NOMO-1 (cell line): ENCODE data around the gene SLC12A9.

Source experiments
- DNase-seq, 2 experiments: peaks; one replicate each; lab custom pipeline; 2025; ENCODE audit not compliant: unreplicated experiment in 2 of 2; lab: John Stamatoyannopoulos, UW

Gene SLC12A9

DNA sequence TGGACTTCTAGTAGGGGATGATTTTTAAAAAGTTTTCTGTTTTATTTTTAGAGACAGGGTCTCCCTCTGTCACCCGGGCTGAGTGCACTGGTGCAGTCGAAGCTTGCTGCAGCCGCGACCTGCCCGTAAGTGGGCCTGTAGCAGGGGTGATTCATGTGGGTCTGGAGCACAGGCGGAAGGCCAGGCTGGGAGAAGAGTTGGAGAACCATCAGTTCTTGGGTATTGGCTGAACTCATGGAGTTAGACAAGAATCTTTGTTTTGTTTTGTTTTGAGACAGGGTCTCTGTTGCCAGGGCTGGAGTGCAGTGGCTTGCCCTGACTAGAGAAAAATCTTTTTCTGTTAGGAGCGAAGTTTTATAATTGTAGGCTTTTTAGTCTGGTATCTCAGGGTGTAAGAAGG lies 28.1 kb downstream of the SLC12A9 start:
- no peak for DNase-seq

DNA sequence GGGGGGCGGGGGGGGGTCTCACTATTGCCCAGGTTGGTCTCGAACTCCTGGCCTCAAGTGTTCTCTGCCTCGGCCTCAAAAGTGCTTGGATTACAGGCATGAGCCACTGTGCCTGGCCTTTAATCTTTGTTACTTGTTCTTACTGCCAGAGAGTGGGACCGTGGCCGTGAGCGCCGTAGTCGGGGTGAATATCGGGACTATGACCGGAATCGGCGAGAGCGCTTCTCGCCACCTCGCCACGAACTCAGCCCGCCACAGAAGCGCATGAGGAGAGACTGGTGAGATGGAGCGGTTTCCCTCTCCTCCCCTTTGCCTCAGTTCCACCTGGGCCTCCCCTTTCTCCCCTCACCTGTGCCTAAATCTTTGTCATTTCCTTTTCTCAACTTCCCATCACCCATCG lies 28.6 kb downstream of the SLC12A9 start:
- DNase-seq, result no peak

DNA sequence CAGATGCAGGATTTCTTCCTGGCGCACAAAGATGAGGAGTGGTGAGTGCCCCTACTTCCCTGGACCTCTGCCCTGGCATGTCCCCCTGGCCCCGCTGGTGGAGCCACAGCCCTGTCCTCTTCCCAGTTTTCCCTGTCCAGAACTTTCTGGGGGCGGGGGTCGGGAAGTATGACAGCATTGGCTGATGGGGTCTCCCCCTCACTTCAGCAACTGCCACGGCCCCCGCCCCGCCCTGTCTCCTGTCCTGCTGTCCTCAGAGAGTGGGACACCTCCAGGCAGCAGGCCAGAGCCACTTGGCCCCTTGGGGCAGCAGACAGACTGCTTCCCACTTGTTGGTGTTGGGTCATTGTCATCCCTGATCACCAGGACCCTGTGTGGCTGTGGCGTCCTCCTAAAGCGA lies 29.7 kb downstream of the SLC12A9 start:
- no peak for DNase-seq

DNA sequence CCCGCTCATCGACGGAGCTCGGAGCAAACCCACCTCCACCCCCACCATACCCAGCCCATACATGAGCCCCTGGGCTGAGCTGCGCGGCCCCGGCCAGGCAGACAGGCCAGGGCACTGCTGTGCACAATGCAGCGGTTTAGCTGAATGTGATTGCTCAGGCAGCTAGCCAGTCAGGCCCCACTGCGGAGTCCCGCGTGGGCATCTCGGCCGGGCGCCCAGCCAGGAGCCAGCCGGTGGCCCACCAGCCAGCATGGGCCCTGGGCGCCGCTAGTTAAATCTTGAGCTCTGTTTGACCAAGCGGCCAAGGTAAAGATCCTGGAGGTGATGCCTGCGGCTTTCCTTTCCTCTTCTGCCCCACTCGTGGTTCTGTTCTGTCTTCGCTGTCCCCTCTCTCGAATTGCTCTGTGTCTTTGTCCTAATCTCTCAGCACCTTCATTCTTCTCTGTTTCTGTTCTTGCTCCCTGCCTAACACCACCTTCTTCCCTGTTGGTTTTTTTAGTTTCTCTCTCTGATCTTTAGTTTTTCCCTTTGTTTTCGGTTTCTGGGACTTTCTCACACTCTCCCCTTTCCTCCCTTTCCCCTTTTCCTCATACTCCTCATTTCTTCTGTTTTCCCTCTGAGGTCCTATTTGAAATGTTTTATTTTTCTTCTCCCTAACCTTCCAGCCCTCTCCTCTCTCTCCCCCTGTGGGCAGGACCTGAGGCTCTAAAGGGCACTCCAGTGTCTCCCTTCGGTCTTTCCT lies 30.4 kb downstream of the SLC12A9 start:
- DNase-seq, result no peak

DNA sequence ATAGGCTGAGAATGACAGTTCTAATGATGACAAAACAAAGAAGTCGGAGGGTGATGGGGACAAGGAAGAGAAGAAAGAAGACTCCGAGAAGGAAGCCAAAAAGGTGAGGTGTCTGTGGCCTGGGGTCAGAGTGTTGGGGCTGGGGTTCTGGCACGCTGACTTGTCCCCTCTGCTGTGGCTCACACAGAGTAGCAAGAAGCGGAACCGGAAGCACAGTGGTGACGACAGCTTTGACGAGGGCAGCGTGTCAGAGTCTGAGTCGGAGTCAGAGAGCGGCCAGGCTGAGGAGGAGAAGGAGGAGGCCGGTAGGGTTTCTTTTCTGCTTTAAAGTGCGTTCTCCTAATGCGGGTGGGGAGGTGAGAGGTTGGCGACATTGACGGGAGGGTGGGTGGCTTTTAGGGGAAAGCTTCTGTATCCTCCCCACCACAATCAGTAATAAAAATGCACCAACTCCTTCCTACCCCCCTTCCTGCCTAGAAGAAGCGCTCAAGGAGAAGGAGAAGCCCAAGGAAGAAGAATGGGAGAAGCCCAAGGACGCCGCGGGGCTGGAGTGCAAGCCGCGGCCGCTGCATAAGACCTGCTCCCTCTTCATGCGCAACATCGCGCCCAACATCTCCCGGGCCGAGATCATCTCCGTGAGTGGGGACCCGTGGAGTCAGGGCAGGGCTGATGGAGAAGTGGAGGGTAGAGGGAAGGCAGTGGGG lies 32.4 kb downstream of the SLC12A9 start:
- peak; percentile 47 to 80 for DNase-seq

DNA sequence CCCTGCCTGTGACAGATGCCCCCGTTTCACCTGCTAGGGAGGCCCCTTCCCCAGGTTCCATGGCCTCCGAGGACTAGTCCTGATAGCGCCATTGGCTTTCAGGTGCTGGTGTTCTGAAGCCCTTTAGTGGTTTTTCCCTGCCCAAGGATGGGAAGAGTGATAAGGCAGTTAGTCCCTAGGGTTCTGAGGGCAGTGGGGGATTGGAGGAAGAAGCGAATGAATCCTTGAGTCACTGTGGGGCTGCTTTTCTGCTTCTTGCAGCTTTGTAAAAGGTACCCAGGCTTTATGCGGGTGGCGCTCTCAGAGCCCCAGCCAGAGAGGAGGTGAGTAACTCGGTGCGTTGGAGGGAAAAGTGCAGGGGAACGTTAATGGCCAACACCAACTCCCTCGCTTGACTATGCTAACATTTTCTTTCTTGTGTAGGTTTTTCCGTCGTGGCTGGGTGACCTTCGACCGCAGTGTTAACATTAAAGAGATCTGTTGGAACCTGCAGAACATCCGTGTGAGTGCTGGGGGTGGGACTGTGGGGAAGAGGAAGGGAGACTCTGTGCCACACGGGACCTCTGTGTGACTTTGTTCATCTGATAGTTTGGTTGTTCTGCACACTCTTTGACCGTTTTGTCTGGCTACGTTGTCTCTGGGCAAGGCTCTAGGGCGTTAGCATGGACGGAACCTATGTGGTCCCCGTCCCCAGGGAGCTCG lies 33.1 kb downstream of the SLC12A9 start:
- DNase-seq, result no peak

DNA sequence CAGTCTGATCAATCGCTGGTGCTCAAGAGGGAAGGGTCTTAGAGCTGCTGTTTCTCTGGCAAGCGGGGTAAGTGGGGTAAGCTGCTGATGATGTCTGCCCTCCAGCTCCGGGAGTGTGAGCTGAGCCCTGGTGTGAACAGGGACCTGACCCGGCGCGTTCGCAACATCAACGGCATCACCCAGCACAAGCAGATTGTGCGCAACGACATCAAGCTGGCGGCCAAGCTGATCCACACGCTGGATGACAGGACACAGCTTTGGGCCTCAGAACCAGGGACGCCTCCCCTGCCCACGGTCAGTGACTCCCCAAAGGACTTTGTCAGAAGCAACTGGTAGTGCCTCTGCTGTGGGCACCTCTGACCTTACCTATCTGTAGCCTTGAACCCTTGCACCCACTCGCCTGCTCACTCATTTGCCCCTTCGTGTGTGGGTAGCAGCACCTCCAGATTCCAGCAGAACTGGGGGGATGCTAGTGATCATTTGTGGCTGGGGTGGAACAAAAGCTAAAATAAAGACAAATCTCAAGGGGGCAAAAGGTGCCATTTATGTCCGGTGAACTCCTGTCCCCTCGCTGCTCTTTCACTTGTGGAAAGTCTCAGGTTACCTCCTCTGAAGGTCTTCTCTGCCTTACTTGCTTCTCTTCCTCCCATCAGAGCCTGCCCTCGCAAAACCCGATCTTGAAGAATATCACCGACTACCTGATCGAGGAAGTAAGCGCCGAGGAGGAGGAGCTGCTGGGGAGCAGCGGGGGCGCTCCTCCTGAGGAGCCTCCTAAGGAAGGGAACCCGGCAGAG lies 33.8 kb downstream of the SLC12A9 start:
- no peak for DNase-seq

DNA sequence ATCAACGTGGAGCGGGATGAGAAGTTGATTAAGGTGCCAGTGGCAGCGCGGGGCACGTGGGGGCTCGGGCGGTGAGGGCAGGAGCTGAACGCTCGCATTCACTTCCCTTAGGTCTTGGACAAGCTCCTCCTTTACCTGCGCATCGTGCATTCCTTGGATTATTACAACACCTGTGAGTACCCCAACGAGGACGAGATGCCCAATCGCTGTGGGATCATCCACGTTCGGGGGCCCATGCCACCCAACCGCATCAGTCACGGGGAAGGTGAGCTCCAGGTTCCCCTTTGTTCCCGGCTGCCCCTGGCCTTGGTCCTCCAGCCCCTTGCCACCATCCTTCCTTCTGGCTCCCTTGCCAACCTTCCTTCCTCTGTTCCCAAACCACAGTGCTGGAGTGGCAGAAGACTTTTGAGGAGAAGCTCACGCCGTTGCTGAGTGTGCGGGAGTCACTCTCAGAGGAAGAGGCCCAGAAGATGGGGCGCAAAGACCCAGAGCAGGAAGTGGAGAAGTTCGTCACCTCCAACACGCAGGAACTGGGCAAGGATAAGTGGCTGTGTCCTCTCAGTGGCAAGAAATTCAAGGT lies 34.5 kb downstream of the SLC12A9 start:
- DNase-seq, result peak; percentile 71 to 76

DNA sequence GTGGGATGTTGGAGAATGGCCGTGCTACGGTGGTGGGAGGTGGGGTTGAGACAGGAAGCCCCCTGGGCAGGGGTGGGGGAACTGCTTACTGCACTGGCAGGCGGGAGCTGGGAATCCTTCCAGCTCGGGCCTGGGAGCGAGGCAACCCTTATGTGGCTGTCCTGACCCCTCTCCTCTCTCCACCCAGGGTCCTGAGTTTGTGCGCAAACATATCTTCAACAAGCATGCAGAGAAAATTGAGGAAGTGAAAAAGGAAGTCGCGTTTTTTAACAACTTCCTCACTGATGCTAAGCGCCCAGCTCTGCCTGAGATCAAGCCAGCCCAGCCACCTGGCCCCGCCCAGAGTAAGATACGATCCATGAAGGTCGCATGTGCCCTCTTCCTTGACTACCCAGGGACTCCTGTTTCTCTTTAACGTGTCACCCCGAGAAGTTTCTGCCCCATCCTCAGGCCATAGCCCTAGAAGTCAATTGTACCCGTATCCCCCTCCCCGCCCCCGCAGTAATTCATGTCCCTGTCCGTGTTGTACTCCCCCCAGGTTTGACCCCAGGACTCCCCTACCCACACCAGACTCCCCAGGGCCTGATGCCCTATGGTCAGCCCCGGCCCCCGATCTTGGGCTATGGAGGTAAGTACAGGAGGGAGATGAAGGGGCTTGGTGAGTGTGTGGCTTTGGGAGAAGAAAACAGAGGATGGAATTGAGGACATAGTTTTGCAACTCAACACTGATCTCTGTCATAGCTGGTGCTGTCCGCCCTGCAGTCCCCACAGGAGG lies 35.2 kb downstream of the SLC12A9 start:
- peak; percentile 96 to 97 for DNase-seq

DNA sequence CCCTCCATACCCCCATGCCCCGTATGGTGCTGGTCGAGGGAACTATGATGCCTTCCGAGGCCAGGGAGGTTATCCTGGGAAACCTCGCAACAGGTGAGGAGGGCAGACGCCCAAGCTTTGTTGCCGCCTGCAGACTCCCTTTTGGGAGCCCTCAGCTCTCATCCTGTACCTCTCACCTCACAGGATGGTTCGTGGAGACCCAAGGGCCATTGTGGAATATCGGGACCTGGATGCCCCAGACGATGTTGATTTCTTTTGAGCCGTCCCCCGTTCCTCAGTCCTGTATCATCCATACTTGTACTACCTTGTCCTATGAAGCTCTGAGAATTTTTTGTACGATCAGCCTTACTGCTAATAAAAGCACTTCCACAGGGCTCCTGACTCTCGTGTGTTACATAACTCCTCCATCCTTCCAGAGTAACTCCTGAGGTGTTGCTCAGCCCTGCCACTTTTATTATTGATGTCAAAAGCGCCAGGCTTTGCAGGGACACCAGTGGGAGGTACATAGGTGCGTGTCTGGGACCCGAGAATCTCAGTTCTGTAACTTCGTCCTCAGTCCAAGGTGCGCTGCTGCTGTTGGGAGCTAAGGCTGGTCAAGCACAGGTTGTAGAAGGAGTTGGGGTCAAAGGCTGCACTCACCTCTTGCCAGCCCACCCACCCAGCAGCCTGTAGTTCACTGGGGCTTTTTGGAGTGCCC lies 35.9 kb downstream of the SLC12A9 start:
- no peak for DNase-seq

DNA sequence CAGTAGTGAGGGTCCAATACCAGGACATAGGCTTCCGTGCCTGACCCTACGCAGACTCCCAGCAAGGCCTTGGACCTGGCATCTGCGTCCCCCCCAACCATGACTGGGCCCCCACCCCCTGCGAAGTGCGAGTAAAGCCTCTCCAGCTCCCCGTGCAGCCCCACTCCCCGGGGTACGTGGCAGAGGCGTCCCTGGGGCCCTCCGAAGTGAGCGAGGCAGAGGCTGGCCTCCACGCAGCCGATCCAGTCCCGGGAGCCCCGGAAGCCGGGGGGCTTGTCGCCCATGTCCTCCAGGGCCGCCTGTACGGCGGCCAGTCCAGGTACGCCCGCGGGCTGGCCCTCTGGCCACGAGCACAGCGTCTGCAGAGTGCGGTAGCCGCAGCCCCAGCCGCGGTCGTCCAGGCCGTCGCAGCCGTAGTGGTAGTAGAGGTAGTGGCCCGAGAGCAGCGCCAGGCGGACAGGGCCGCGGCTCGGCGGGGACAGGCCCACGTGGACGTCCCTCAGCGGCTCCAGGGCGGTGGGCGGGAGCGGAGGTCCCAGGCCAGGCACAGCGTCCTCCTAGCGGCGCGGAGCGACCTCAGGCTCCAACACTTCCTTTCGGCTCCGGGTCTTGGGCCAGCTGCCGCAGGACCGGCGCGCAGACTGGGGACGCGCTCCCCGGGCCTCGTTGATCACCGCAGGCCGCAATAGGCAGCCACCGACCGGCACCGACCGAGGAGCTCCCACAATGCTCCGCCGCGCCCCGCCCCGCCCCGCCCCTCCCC lies 36.7 kb downstream of the SLC12A9 start, which contains the start of gene UFSP1:
Gene UFSP1 (minus strand): TSS at position 728 of the 763 bp plus-strand sequence. CDS start 444 bp downstream, at position 284.
- DNase-seq, result no peak

DNA sequence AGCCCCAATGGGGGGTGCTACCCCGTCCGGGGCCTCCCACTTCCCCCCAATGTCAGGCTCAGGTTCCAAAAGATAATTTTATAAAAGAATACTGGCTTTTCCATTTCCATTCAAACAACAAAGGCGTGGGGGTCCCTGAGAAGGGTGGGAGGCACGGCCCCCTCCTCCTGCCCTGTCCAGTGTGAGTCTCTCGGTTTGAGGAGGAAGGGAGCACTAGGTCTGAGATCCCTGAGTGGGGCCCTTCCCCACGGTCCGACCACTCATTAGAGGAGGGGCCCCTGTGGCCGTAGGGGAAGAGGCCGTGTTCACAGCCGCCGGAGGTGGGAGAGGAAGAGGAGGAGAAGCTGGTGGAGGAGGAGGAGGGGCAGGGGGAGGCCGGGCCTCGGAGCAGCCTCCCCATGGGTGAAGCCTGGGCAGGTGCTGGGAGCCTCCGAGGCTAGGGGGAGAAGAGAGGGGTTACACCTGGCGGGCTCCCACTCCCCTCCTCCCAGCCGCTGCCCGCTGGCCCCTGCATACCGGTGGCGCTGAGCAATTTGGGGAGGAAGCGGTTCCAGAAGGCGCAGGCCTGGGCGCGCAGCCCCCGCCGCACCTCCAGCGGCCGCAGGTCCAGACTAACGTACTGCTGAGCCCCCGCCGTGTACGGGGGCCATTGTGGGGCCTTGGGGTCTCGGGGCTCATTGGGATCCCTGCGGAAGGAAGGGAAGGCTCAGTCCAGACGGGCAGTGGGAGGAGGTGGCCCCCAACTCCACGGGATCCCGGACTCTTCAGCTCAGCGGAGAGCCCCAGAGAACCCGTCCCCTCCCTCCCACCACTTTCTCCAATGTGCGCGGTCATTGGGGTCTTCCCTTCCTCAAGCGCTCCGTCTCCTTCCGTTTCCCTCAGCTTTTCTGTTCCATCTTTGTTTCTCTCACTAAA lies 38.4 kb downstream of the SLC12A9 start:
- DNase-seq, result no peak

DNA sequence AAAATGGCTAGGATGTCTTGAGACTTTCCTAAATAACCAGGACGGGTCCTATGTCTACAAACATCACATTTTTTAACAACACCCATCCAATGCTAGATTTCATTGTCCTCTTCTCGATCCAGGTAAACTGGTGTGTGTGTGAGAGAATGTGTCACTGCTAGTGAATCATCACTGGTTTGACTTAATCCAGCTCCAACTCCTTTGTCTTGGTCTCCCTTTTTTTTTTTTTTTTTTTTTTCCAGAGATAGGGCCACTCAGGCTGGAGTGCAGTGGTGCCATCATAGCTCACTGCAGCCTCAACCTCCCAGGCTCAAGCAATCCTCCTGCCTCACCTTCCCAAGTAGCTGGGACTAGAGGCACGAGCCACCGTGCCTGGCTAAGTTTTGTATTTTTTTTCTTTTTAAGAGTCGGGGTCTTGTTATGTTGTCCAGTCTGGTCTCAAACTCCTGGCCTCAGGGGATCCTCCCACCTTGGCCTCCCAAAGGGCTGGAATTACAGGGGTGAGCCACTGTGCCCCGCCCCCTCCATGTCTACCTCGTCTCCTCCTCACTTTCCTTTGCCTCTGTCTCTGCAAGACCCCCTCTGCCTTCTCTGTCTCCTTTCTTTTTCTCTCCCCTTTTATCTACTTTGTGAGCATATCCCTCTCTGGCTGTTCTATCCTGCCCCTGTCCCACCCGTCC lies 39.2 kb downstream of the SLC12A9 start:
- no peak for DNase-seq

DNA sequence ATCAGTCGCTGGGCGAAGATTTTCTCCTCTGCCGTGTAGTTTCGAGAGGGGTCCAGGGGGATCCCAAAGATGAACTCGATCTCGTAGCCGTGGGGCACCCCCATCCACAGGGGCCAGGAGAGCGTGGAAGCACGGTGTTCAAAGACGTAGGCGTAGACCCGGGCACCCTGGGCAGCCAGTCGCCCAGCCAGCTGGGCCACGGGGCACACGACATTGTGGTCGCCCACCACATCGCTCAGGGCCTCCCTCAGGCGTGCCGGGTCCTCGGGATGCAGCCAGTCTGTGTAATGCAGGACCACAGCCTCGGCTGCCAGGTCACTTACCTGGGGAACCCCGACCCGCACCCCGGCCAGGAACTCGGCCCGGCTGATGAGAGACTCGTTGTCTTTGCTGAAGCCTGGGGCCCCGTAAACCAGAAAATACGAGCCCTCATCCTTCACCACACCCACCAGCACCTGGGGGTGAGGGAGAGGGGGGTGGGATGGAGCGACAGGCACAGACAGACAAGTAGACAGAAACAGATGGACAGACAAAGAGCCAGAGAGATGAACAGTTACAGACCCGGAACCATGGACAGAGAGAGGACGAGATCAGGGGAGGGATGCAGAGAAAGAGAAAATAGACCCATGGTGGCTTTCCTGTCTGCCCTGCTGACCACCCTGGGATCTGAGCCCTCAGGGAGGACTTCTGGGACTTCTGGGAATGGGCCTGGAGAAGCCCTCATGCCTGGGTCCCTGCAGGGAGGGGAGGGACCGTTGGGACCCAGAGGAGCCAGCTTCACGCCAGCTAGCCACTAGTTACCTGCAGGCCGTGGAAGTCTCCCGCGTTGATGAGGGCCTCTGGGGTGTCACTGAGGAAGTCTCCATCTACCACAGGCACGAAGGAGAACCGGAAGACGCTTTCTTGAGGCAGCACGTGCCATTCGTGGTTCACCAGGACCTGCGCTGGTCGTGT lies 40.1 kb downstream of the SLC12A9 start:
- no peak for DNase-seq

DNA sequence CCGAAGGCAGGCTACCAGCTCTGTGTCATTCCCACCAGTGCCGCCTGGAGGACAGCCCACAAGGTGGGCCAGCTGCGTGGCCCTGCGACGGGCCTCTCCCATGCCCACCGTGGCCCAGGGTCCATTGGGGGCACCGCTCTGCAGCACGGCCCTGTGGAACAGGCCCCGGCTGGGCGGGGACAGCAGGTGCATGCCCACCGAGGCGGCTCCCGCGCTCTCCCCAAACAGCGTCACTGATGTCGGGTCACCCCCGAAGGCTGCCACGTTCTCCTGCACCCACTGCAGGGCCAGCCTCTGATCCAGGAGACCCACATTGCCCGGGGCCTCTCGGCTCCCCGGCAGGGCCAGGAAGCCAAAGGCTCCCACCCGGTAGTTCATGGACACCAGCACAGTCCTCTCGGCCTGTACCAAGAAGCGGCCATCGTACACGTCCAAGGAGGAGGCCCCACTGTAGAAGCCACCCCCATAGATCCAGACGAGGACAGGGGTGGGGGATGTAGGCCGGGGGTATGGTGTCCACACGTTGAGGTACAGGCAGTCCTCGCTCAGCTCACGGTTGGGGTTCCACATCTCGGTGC lies 40.9 kb downstream of the SLC12A9 start:
- no peak for DNase-seq
